HCT116 (cell line): ENCODE results near the gene ANKLE1. TPM values are rescaled to one million over a fixed set of nuclear protein-coding genes. Genes with fewer than 3 reads are reported as not detected.

ENCODE experiments used
- ATAC-seq: fragments of 200-7000 bp; cut with Tn5 transposase; 2 replicates; pipeline ENCODE4 v1.9.1; 2020; ENCODE audit warnings: mild to moderate bottlenecking, moderate library complexity
- BruUV-seq: library from RNA; stranded (reverse); fragments of 400-500 nt; replicated peaks from 2 replicates; lab custom pipeline; 2021; lab: Mats Ljungman, UMichigan
- CTCF ChIA-PET: fragments of 300-600 bp; sonication (Branson Sonifier 250); formaldehyde crosslinking; loops from one replicate; lab custom pipeline; 2021; ENCODE audit warnings: antibody characterized with exemption; lab: Charles Lee
- POLR2A ChIA-PET: fragments of 300-600, 350-600 bp; sonication (Branson Sonifier 250); formaldehyde crosslinking; loops from one replicate; lab custom pipeline; 2021; ENCODE audit warnings: antibody characterized with exemption; lab: Charles Lee
- RAD21 ChIA-PET, 2 experiments: fragments of 300-600 bp; sonication (Branson Sonifier 250); formaldehyde crosslinking; loops; one replicate each; lab custom pipeline; 2023; ENCODE audit warnings: low total read pairs in 2 of 2; ENCODE audit not compliant: uncharacterized antibody in 2 of 2, unreplicated experiment in 2 of 2, low non-redundant PET in 1 of 2; lab: Charles Lee
- DNase-seq: peaks from one replicate; pipeline ENCODE4 v3.0.0-alpha.2; 2010; ENCODE audit warnings: low read depth, low spot score
- H2AFZ ChIP-seq: fragments of 200-600 bp; shearing (Covaris generic), sonication (generic); 2 replicates; pipeline ENCODE4 v1.6.1; 2017; ENCODE audit warnings: low read depth, mixed run types, mixed read lengths, antibody characterized with exemption, low read length; ENCODE audit not compliant: poor library complexity, severe bottlenecking
- H3K27ac ChIP-seq: 2 replicates; pipeline ENCODE4 v1.5.1; 2012; ENCODE audit warnings: low read depth, low read length
- H3K27me3 ChIP-seq: fragments of 200-600 bp; sonication (generic); 2 replicates; pipeline ENCODE4 v1.6.1; 2016; ENCODE audit warnings: mixed run types, low read length, mixed read lengths; ENCODE audit not compliant: insufficient read depth
- H3K36me3 ChIP-seq, 2 experiments: fragments of 200-500 bp in 1 of 2; fragments of 200-600 bp in 1 of 2; sonication (Bioruptor generic) in 1 of 2; sonication (generic) in 1 of 2; 2 replicates each; pipeline versions ENCODE4 v1.5.1 to v1.6.1; 2014 to 2016; ENCODE audit warnings: low read length in 2 of 2, inconsistent platforms in 1 of 2, mixed read lengths in 1 of 2, mixed run types in 1 of 2; ENCODE audit not compliant: insufficient read depth in 2 of 2, control insufficient read depth in 1 of 2
- H3K4me1 ChIP-seq, 2 experiments: fragments of 200-600 bp in 1 of 2; sonication (generic) in 1 of 2; 2 replicates each; pipeline versions ENCODE4 v1.5.1 to v1.6.1; 2012 to 2017; ENCODE audit warnings: low read length in 2 of 2, inconsistent platforms in 1 of 2, mild to moderate bottlenecking in 1 of 2, mixed read lengths in 1 of 2, mixed run types in 1 of 2, moderate library complexity in 1 of 2; ENCODE audit not compliant: insufficient read depth in 2 of 2, control insufficient read depth in 1 of 2
- H3K4me2 ChIP-seq: fragments of 200-600 bp; sonication (generic); 2 replicates; pipeline ENCODE4 v1.6.1; 2017; ENCODE audit warnings: mixed run types, low read length, mixed read lengths
- H3K4me3 ChIP-seq, 2 experiments: fragments of 200-600 bp in 1 of 2; sonication (generic) in 1 of 2; replicated peaks in 1 of 2; 2 replicates each; pipeline ENCODE4 v1.5.1; 2011 to 2016; ENCODE audit warnings: low read length in 2 of 2, control low read depth in 1 of 2, low read depth in 1 of 2, mild to moderate bottlenecking in 1 of 2, mixed read lengths in 1 of 2, mixed run types in 1 of 2
- H3K79me2 ChIP-seq: fragments of 200-600 bp; sonication (generic); 2 replicates; pipeline ENCODE4 v1.6.1; 2017; ENCODE audit warnings: mild to moderate bottlenecking, mixed run types, low read length, moderate library complexity, mixed read lengths; ENCODE audit not compliant: insufficient read depth
- H3K9ac ChIP-seq: fragments of 200-600 bp; sonication (generic); 2 replicates; pipeline ENCODE4 v1.6.1; 2016; ENCODE audit warnings: low read length, mixed read lengths
- H3K9me2 ChIP-seq: fragments of 200-600 bp; sonication (generic), shearing (Covaris generic); 2 replicates; pipeline ENCODE4 v1.6.1; 2017; ENCODE audit warnings: mixed run types, mild to moderate bottlenecking, moderate library complexity; ENCODE audit not compliant: insufficient read depth
- H3K9me3 ChIP-seq, 2 experiments: fragments of 200-500 bp in 1 of 2; fragments of 200-600 bp in 1 of 2; sonication (Bioruptor generic) in 1 of 2; sonication (generic) in 1 of 2; 2 replicates each; pipeline ENCODE4 v1.6.1; 2014 to 2017; ENCODE audit warnings: low read length in 2 of 2, mixed read lengths in 2 of 2, inconsistent platforms in 1 of 2, low read depth in 1 of 2, mild to moderate bottlenecking in 1 of 2, mixed run types in 1 of 2, moderate library complexity in 1 of 2; ENCODE audit not compliant: control insufficient read depth in 1 of 2, insufficient read depth in 1 of 2
- H4K20me1 ChIP-seq: fragments of 200-600 bp; sonication (generic), shearing (Covaris generic); 2 replicates; pipeline ENCODE4 v1.6.1; 2017; ENCODE audit warnings: mixed run types, mild to moderate bottlenecking, moderate library complexity; ENCODE audit not compliant: insufficient read depth
- ELF1 ChIP-seq: IDR thresholded peaks from 2 replicates; pipeline ENCODE4 v1.6.1; 2012; ENCODE audit warnings: low read depth, borderline replicate concordance
- FOSL1 ChIP-seq: IDR thresholded peaks from 2 replicates; pipeline ENCODE4 v1.6.1; 2012; ENCODE audit warnings: low read depth
- POLR2A ChIP-seq: IDR thresholded peaks from 2 replicates; pipeline ENCODE4 v1.7.0; 2011; ENCODE audit warnings: borderline replicate concordance; ENCODE audit not compliant: insufficient read depth, insufficient read length; ENCODE audit errors: extremely low read depth
- POLR2AphosphoS5 ChIP-seq: IDR thresholded peaks from 2 replicates; pipeline ENCODE4 v1.6.1; 2011; ENCODE audit warnings: mild to moderate bottlenecking, low read depth, low read length, moderate library complexity
- SIN3A ChIP-seq: IDR thresholded peaks from 2 replicates; pipeline ENCODE4 v1.6.1; 2012; ENCODE audit warnings: low read depth
- SP1 ChIP-seq: IDR thresholded peaks from 2 replicates; pipeline ENCODE4 v1.6.1; 2012; ENCODE audit warnings: low read depth
- SRF ChIP-seq: IDR thresholded peaks from 2 replicates; pipeline ENCODE4 v1.6.1; 2012; ENCODE audit warnings: low read depth
- ZFX ChIP-seq: fragments of 450-650 bp; IDR thresholded peaks from 2 replicates; pipeline ENCODE4 v1.6.1; 2017
- intact Hi-C: fragments of 100-400 bp; cut with micrococcal nuclease; formaldehyde crosslinking; loops from 2 replicates; pipeline ENCODE4 v1.10.0; 2022
- total RNA-seq: library from RNA; stranded (reverse); gene quantifications from one replicate; pipeline ENCODE4 v1.2.1, GENCODE V29; 2021; ENCODE audit not compliant: unreplicated experiment
- TF ChIP-seq, protein P1 (sequence below): IDR thresholded peaks from 2 replicates; pipeline ENCODE4 v1.6.1; 2012; ENCODE audit warnings: low read depth
- TF ChIP-seq, protein P2 (sequence below): IDR thresholded peaks from 2 replicates; pipeline ENCODE4 v1.6.1; 2011; ENCODE audit warnings: mild to moderate bottlenecking, low read length, moderate library complexity; ENCODE audit not compliant: insufficient replicate concordance; ENCODE audit errors: extremely low read depth
- TF ChIP-seq, protein P3 (sequence below): IDR thresholded peaks from 2 replicates; pipeline ENCODE4 v1.6.1; 2012

Gene ANKLE1
- total RNA-seq, 1 experiment from 2014 or later, result 14.8 TPM

DNA sequence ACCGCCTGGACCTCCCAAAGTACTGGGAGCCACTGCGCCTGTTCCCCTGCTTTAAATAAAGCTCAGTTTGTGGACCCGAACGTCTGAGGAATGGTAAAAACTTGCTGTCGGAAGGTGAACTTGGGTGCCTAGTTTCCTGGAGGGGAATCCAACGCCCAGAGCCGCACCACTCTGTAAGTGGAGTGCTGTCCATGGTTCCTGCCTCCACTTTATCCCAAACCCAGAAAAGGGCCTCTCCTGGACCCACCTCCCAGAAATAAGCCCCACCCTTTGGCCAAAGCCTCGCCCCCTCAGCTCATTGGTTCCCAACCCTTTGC, 50.6 kb downstream of the ANKLE1 start (continued):
- TF ChIP-seq, protein P1, sequence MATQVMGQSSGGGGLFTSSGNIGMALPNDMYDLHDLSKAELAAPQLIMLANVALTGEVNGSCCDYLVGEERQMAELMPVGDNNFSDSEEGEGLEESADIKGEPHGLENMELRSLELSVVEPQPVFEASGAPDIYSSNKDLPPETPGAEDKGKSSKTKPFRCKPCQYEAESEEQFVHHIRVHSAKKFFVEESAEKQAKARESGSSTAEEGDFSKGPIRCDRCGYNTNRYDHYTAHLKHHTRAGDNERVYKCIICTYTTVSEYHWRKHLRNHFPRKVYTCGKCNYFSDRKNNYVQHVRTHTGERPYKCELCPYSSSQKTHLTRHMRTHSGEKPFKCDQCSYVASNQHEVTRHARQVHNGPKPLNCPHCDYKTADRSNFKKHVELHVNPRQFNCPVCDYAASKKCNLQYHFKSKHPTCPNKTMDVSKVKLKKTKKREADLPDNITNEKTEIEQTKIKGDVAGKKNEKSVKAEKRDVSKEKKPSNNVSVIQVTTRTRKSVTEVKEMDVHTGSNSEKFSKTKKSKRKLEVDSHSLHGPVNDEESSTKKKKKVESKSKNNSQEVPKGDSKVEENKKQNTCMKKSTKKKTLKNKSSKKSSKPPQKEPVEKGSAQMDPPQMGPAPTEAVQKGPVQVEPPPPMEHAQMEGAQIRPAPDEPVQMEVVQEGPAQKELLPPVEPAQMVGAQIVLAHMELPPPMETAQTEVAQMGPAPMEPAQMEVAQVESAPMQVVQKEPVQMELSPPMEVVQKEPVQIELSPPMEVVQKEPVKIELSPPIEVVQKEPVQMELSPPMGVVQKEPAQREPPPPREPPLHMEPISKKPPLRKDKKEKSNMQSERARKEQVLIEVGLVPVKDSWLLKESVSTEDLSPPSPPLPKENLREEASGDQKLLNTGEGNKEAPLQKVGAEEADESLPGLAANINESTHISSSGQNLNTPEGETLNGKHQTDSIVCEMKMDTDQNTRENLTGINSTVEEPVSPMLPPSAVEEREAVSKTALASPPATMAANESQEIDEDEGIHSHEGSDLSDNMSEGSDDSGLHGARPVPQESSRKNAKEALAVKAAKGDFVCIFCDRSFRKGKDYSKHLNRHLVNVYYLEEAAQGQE, result no peak
- TF ChIP-seq, protein P2, sequence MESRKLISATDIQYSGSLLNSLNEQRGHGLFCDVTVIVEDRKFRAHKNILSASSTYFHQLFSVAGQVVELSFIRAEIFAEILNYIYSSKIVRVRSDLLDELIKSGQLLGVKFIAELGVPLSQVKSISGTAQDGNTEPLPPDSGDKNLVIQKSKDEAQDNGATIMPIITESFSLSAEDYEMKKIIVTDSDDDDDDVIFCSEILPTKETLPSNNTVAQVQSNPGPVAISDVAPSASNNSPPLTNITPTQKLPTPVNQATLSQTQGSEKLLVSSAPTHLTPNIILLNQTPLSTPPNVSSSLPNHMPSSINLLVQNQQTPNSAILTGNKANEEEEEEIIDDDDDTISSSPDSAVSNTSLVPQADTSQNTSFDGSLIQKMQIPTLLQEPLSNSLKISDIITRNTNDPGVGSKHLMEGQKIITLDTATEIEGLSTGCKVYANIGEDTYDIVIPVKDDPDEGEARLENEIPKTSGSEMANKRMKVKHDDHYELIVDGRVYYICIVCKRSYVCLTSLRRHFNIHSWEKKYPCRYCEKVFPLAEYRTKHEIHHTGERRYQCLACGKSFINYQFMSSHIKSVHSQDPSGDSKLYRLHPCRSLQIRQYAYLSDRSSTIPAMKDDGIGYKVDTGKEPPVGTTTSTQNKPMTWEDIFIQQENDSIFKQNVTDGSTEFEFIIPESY, result no peak

DNA sequence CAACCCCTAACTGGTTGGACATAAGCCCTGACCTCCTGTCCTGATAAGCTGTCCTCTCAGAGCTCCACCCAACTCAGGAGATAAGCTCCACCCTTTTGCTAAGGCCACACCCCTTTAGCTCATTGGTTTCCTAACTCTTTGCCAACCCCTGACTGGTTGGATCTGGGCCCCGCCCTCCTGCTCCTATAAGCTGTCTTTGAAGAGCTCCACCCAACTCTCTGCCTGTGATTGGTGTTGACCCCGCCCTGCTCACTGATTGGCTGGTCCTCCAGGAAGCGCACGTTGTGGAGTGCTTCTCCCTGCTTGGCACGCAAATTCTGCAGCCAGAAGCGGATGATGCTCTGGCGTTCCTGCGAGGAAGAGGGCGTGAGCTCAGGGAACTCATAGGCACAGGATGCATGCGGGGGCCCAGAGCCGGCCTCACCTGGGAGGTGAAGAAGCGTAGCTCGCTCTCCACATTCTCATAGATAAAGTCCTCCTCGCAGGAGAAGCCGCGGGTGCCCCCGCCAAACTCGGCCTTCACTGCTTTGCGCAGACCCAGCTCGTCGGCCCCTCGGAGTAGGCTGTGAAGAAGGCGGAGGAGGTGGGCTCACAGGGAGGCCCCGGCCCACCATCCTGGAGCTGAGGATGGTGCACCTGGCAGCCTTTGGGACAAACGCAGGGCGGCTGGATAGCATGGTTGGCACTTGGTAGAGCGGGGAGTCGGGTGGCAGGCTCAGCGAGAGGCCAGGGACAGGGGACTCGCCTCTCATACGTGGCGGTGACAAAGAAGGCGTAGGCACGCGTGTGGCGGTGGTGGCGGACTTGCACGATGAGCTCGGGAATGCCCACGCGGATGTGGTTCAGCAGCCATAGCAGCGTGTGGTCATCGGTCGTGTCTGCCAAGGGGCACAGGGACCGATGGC, 51.2 kb downstream of the ANKLE1 start:
- Histone ChIP-seq H4K20me1 (no peaks in the 10 kb centered on the region), H3K27ac (peak overlapping the region; percentile 91), H3K36me3 (no peaks in the 10 kb centered on the region), H3K27me3 (no peaks in the 10 kb centered on the region), H3K4me3 (peak overlapping the region; percentile 54 to 72), H3K79me2 (peaks cover 6% of the 10 kb centered on the region; the same call in 1 of the 2 replicates), H3K9me2 (no peaks in the 10 kb centered on the region), H3K9me3 (no peaks in the 10 kb centered on the region), H3K4me2 (peak overlapping the region; percentile 97), H2AFZ (no peak overlapping the region)
- intact Hi-C loops, result no loop called here
- ATAC-seq, result peak; percentile 35
- BruUV-seq, result TSS peak; percentile 7
- ChIA-PET CTCF (interaction anchor here (0.7 to 2.4 kb wide), 13 partner anchors 12 to 163 kb away, joined by 3 to 8 read pairs (median 4); partner anchors contain the start of genes DDA1 and MRPL34), RAD21 (interaction anchor here (0.6 to 1.2 kb wide), 5 partner anchors 20 to 36 kb away, joined by 3 to 5 read pairs (median 3); partner anchors contain the start of gene DDA1 (in 1 of the 2)), POLR2A (interaction anchor here (0.8 to 4.1 kb wide), 6 partner anchors 13 to 28 kb away, joined by 3 to 39 read pairs (median 4); partner anchors contain the start of gene DDA1)
- TF ChIP-seq ELF1 (no peak), SIN3A (no peak), POLR2A (peak; percentile 91), SP1 (peak; percentile 86), ZFX (peak; percentile 2; the same call in 1 of the 2 replicates), SRF (no peak), FOSL1 (no peak), POLR2AphosphoS5 (peak; percentile 37; the same call in 1 of the 2 replicates)
- TF ChIP-seq, protein P1, result no peak
- TF ChIP-seq, protein P3, sequence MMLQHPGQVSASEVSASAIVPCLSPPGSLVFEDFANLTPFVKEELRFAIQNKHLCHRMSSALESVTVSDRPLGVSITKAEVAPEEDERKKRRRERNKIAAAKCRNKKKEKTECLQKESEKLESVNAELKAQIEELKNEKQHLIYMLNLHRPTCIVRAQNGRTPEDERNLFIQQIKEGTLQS, result no peak
- TF ChIP-seq, all 23 proteins: peak for 4
- Histone ChIP-seq H3K4me1 (peaks cover 18 to 44% of the 10 kb centered on the region in 2 experiments), H3K9ac (peak overlapping the region; percentile 51)
- DNase-seq, result peak; percentile 96
